ENCODE data around the gene OR6M1. TPM values are rescaled to one million over a fixed set of nuclear protein-coding genes. Genes with fewer than 3 reads are reported as not detected.

OR6M1 gene, protein sequence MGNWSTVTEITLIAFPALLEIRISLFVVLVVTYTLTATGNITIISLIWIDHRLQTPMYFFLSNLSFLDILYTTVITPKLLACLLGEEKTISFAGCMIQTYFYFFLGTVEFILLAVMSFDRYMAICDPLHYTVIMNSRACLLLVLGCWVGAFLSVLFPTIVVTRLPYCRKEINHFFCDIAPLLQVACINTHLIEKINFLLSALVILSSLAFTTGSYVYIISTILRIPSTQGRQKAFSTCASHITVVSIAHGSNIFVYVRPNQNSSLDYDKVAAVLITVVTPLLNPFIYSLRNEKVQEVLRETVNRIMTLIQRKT
- not detected in 2 replicates for total RNA-seq (2014; rRNA removed; shearing (Covaris generic))
- total RNA-seq (2022), result not detected in 2 replicates
- Bru-seq, nascent RNA, result not detected
- BruChase-seq, experiment 1, labeled RNA remaining after a 6-hour chase, result not detected
- BruChase-seq, experiment 2, labeled RNA remaining after a 2-hour chase, result not detected
- long read RNA-seq, result 0 reads

DNA sequence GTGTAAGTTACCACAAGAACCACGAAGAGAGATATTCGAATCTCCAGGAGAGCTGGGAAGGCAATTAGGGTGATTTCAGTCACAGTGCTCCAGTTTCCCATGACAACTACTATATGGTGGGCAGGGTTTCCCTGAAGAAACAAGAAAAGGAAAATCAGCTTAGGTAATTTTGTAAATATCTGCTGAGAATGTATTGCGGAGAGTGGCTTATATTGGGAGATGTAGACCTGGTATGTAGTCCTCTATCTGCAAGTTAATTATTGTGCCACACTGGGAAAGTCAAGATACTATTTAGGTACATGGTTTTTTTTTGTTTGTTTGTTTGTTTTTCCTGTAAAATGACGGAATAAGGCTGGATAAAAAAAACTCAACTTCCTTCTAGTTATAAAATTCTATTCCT, at the start of gene OR6M1:
TSS of gene OR6M1 (minus strand) at position 101 of the 400 bp plus-strand sequence. CDS start at position 101, 0 bp downstream.
- DNase-seq (ENCODE audit: low spot score), result no peak
- Histone ChIP-seq H3K79me2 (ENCODE audit: insufficient read depth, low read depth, low read length) (no peaks in the 10 kb centered on the region), H4K20me1 (ENCODE audit: insufficient read depth, low read length) (no peaks in the 10 kb centered on the region), H3K36me3 (ENCODE audit: insufficient read depth, low read length) (no peaks in the 10 kb centered on the region), H3K4me3 (ENCODE audit: low read depth, low read length, poor library complexity, severe bottlenecking) (no peak within 1 kb of the TSS), H2AFZ (ENCODE audit: low read length) (no peak within 1 kb of the TSS), H3K4me1 (ENCODE audit: insufficient read depth, low read length, poor library complexity, severe bottlenecking) (no peaks in the 10 kb centered on the region), H3K9me2 (ENCODE audit: insufficient read depth, low read length) (no peaks in the 10 kb centered on the region), H3K9me3 (ENCODE audit: low read length) (no peaks in the 10 kb centered on the region), H3K27ac (ENCODE audit: low read depth, low read length, poor library complexity, severe bottlenecking) (no peak within 1 kb of the TSS), H3K4me2 (ENCODE audit: low read length) (no peak within 1 kb of the TSS)
- intact Hi-C loops (cut with micrococcal nuclease; ENCODE audit: unreplicated experiment), result no loop called here
- TF ChIP-seq, protein P1, sequence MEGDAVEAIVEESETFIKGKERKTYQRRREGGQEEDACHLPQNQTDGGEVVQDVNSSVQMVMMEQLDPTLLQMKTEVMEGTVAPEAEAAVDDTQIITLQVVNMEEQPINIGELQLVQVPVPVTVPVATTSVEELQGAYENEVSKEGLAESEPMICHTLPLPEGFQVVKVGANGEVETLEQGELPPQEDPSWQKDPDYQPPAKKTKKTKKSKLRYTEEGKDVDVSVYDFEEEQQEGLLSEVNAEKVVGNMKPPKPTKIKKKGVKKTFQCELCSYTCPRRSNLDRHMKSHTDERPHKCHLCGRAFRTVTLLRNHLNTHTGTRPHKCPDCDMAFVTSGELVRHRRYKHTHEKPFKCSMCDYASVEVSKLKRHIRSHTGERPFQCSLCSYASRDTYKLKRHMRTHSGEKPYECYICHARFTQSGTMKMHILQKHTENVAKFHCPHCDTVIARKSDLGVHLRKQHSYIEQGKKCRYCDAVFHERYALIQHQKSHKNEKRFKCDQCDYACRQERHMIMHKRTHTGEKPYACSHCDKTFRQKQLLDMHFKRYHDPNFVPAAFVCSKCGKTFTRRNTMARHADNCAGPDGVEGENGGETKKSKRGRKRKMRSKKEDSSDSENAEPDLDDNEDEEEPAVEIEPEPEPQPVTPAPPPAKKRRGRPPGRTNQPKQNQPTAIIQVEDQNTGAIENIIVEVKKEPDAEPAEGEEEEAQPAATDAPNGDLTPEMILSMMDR (conservative IDR thresholded peaks at IDR 0.05; ENCODE audit: low read length), result no peak
- no peak for TF ChIP-seq EZH2phosphoT487 (IDR thresholded peaks at IDR 0.05; ENCODE audit: borderline replicate concordance, low read depth, low read length)
- ChIA-PET CTCF (ENCODE audit: unreplicated experiment) (no interaction called here), POLR2A (no interaction called here)
- BruUV-seq (replicated peaks), result no TSS peak

DNA sequence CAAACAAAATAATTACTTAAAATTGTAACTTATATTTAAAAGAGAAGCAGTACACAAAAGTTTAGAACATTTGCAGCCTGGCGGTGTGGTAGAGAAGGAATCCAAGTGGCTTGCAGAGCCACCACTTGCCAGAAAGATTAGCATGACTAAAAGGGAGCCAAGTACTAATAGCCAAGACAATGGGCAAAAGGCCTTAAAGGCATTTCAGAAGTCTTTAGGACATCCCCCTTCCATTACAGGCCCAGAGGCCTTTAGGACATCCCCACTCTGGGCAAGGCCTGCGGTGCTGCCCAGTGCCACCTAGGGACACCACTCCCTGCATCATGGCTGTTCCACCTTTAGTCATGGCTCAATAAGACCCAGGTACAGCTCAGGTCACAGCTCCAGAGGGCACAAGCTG, 46.9 kb upstream of the OR6M1 start:
- no peaks in the 10 kb centered on the region for H3K9me3 ChIP-seq (ENCODE audit: low read length)
- no peaks in the 10 kb centered on the region for H3K9me2 ChIP-seq (ENCODE audit: insufficient read depth, low read length)
- CTCF ChIA-PET (ENCODE audit: unreplicated experiment), result no interaction called here
- POLR2A ChIA-PET, result no interaction called here
- H3K36me3 ChIP-seq (ENCODE audit: insufficient read depth, low read length), result no peaks in the 10 kb centered on the region
- H3K4me3 ChIP-seq (ENCODE audit: low read depth, low read length, poor library complexity, severe bottlenecking), result no peak overlapping the region
- no peaks in the 10 kb centered on the region for H4K20me1 ChIP-seq (ENCODE audit: insufficient read depth, low read length)
- BruUV-seq (replicated peaks), result no TSS peak
- intact Hi-C loops (cut with micrococcal nuclease; ENCODE audit: unreplicated experiment), result no loop called here
- TF ChIP-seq, protein P1 (conservative IDR thresholded peaks at IDR 0.05; ENCODE audit: low read length), result no peak
- TF ChIP-seq EZH2phosphoT487 (IDR thresholded peaks at IDR 0.05; ENCODE audit: borderline replicate concordance, low read depth, low read length), result no peak
- no peak for DNase-seq (ENCODE audit: low spot score)
- H3K27ac ChIP-seq (ENCODE audit: low read depth, low read length, poor library complexity, severe bottlenecking), result no peak overlapping the region
- no peak overlapping the region for H3K4me2 ChIP-seq (ENCODE audit: low read length)
- no peak overlapping the region for H2AFZ ChIP-seq (ENCODE audit: low read length)
- H3K4me1 ChIP-seq (ENCODE audit: insufficient read depth, low read length, poor library complexity, severe bottlenecking), result no peaks in the 10 kb centered on the region
- no peaks in the 10 kb centered on the region for H3K79me2 ChIP-seq (ENCODE audit: insufficient read depth, low read depth, low read length)

DNA sequence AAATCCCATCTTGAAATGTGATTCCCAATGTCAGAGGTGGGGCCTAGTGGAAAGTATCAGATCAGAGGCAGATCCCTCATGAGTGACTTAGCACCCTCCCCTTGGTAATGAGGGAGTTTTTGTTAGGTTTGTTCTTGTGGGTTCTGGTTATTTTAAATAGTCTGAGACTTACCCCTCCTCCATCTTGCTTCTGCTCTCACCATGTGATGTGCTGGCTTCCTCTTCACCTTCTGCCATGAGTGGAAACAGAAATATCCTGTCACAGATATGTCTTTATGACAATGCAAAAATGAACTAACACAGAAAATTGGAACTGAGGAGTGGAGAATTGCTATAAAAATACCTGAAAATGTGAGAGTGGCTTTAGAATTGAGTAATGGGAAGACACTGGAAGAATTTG, 46.2 kb upstream of the OR6M1 start:
- H3K4me1 ChIP-seq (ENCODE audit: insufficient read depth, low read length, poor library complexity, severe bottlenecking), result no peaks in the 10 kb centered on the region
- H3K27ac ChIP-seq (ENCODE audit: low read depth, low read length, poor library complexity, severe bottlenecking), result no peak overlapping the region
- H3K79me2 ChIP-seq (ENCODE audit: insufficient read depth, low read depth, low read length), result no peaks in the 10 kb centered on the region
- TF ChIP-seq, protein P1 (conservative IDR thresholded peaks at IDR 0.05; ENCODE audit: low read length), result no peak
- no peak for TF ChIP-seq EZH2phosphoT487 (IDR thresholded peaks at IDR 0.05; ENCODE audit: borderline replicate concordance, low read depth, low read length)
- POLR2A ChIA-PET, result no interaction called here
- H4K20me1 ChIP-seq (ENCODE audit: insufficient read depth, low read length), result no peaks in the 10 kb centered on the region
- H3K36me3 ChIP-seq (ENCODE audit: insufficient read depth, low read length), result no peaks in the 10 kb centered on the region
- H3K4me2 ChIP-seq (ENCODE audit: low read length), result no peak overlapping the region
- BruUV-seq (replicated peaks), result no TSS peak
- no peaks in the 10 kb centered on the region for H3K9me3 ChIP-seq (ENCODE audit: low read length)
- H2AFZ ChIP-seq (ENCODE audit: low read length), result no peak overlapping the region
- CTCF ChIA-PET (ENCODE audit: unreplicated experiment), result no interaction called here
- no peak overlapping the region for H3K4me3 ChIP-seq (ENCODE audit: low read depth, low read length, poor library complexity, severe bottlenecking)
- DNase-seq (ENCODE audit: low spot score), result no peak
- H3K9me2 ChIP-seq (ENCODE audit: insufficient read depth, low read length), result no peaks in the 10 kb centered on the region
- intact Hi-C loops (cut with micrococcal nuclease; ENCODE audit: unreplicated experiment), result no loop called here

Measured in OCI-LY7 (cell line).